GM18951 (cell line): Measurements from ENCODE around the gene UBASH3A.

Experiments used
- POLR2A ChIP-seq: IDR thresholded peaks from 4 replicates; pipeline ENCODE4 v1.6.1; 2011; ENCODE audit warnings: mild to moderate bottlenecking; ENCODE audit not compliant: insufficient read length, insufficient read depth; ENCODE audit errors: extremely low read depth
- in situ Hi-C: fragments of 300-500 bp; cut with MboI; formaldehyde crosslinking; loops from one replicate; pipeline ENCODE4 v1.12.0; 2022; ENCODE audit warnings: low sequenced_read_pairs, mixed read lengths, inconsistent platforms; ENCODE audit not compliant: unreplicated experiment

Gene UBASH3A

DNA sequence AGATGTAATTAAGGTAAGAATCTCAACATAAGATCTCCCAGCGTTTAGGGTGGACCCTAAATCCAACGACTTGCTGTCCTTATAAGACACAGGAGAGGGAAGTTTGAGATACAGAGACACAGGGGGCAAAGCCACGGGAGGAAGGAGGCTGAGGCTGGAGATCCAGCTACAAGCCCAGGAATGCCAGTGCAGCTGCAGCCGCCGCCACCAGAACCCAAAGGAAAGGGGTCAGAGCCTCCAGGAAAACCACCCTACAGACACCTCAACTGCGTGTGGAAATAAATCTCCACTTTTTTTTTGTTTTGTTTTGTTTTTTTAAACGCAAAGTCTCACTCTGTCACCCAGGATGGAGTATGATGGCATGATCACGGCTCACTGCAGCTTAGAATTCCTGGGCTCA, 25.3 kb upstream of the UBASH3A start:
- TF ChIP-seq POLR2A: no peak
- in situ Hi-C loops: no loop called here

DNA sequence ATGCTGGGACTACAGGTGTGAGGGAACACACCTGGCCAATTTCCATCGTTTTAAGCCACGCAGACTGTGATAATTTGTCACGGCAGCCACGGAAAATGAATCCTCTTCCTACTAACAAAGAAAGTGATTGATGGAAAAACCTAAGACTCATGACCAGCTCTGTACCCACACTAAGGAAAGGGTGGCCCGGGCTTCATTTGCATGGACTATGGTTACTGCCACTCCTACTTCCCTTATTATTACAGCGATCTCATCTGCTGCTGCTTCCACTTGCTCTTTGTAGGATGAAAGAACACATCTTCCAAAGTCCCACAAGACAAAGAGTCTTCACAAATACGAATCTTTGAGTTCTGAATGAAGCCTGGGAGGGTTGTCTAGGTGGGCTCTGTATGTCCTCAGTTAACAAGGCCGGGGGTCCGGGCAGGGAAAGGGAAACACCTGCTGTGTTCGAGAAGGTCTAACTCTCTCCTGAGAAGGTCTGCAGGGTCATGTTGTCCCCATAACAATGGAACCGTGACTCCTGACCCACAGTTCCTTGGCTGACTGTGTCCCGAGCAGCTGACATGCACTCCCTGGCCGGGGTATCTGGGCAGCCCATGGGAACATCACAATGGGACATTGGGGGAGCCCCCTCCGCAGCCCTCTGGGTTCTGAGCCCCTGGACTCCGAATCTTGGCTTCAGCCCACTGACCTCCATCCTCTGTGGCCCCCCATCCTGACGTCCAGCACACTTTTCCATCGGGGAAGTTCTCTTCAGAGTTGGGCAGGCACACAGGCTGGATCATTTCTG, 24.1 kb upstream of the UBASH3A start:
- in situ Hi-C loops: no loop called here
- no peak for TF ChIP-seq POLR2A

DNA sequence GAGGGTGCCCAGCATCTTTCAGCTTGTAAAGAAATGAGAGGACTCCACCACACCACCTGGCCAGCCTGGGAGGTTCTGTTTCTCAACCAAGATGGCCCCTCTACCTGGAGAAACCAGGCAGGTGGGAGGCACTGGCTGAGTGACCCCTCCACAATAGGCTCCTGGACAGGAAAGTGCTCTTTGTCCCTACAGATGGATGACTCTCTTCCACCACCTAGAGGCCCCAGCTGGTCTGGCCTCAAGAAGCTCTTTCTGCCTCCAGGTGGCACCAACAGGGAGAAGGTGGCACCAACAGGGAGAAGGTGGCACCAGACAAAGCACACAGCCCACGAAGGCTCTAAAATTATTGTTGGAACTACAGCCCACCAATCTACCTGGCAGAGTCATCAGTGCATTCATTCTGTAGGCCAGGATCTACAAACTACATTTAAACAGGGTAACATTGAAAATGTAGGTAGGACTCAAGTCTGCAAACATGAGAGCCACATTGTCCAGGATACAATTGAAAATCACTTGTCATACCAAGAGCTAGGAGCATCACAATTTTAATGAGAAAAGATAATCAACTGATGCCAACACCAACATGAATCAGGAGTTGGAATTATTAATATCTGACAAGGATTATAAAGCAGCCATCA, 22.2 kb upstream of the UBASH3A start:
- TF ChIP-seq POLR2A: no peak
- in situ Hi-C loops: no loop called here

DNA sequence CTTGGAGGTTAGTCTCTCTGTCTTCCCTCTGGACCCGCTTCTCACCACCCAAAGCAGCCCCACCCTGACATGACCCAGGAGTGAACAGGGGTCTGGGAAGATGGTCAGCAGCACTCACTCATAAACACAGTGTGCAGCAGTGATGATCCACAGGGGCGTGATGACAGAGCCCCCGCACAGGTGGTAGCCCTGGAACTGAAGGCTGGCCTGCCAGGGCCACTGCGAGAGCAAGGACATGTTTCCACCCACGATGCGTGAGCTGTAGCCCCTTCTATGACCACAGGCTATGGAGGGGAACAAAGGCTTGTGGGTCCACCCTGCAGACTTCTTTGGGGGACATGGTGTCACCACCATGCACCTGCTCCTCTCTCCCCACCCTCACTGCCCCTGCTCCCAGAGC, 20.8 kb upstream of the UBASH3A start:
- no peak for TF ChIP-seq POLR2A
- in situ Hi-C loops: no loop called here

DNA sequence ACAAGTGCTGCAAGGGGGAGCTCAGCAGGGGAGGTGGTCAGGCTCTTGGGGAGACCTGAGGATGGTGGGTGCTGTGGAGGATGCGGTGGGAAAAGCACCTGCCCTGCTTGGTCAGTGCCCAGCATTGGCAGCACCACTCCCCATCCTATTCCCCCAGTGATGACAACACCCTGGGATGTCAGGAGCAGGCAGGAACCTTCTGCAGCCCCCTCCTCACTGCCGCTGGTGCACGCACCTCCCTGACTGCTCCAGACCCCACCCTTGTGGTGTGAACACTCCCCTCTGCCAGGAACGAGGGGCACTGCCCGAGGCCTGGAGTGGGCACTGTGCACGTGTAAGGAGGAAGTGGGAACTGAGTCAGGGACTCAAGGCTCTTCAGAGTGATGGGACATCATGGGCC, 20.4 kb upstream of the UBASH3A start:
- no peak for TF ChIP-seq POLR2A
- in situ Hi-C loops: no loop called here

DNA sequence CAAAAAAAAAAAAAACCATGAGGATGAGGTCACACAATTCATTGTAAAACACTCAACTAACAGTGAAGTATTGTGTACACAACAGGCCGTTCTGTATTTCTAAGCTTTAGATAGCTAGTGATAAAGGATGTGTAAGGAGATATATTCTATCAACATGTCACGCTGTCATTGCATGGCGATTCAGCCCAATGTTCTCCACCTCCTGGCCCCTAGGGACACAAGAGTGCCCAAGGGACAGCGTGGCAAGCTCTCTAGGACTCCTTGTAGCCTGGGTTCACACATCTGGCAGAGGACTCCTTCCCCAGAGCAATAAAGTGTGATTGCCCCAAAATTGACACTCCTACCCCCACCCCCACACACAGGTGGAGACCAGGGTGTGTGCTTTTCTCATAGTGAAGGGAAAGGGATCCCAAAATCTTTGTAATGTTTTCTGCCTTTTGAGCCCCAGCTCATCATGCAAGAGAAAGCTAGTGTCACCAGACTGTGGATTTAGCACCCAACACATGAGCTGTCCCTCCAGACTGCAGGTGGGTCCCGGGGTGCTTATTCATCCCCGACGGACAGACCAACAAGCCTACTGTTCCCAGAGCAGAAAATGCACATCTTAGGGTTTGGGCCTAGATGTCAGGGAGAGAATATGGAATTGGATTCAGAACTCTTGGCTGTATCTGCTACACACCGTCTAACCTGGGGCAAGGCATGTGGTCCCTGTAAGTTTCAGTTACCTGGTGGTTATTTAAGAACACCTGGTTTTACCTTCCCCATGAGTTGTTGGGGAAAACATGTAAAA, 19.4 kb upstream of the UBASH3A start:
- in situ Hi-C loops: no loop called here
- TF ChIP-seq POLR2A: no peak

DNA sequence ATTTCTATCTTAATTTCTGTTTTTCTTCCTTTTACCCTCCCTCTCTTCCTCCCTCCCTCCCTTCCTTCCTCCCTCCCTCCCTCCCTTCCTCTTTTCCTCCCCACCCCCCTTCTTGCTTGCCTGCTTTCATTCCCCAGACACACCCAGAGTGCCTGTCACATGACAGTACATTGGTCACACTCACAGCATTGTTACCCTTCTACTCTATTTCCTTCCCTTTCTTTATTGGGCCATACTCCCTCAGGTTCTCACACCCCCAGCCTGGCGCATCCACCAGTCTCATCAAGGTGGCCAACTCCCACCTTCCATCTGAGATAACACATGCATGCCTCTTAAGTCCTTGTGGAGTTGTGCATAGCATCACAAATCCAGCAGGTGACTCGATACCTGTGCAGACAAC, 18.7 kb upstream of the UBASH3A start:
- in situ Hi-C loops: no loop called here
- TF ChIP-seq POLR2A: no peak

DNA sequence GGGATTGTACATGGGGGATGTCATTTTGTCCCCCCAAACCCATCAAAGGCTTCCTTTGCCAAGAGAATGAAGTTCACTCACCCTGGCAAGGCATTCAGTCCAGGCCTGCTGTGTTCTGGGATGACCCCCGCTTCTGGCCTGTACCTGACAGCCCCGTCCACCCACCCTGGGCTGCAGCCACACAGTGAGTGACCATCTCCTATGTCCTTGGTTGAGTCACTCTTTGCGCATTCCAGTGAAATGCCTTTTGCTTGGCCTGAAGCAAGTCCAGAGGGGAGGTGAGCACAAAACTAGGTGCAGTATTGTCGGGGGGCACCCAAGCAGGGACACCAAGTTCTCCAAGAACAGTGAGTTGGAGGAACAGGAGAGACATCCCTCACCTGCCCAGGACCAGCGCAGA, 18.1 kb upstream of the UBASH3A start:
- in situ Hi-C loops: no loop called here
- no peak for TF ChIP-seq POLR2A

DNA sequence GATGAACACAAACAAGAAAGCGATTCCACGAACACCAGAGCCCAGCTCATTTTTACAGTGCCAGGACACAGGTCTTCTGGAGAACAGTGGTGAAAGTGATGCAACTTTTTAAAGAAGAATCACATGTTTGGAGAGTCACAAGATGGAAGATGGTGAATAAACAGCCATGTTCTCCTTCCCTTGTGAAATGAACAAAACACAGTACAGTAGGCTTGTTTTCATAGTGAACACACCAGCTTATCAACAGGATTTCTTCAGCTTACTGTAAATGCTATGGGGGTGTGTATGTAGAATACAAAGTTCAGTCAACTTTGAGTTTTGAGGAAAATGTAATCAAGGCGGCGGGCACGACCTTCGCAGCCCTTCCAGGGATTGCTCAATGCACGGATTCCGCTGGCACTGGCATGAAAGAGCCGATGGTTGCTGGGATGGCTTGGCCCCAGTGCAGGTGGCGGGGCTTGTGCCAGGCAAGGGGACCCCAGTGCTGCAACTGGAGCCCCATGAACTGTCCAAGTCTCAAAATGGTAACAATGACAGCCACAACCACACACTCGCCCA, 17.6 kb upstream of the UBASH3A start:
- in situ Hi-C loops: no loop called here
- no peak for TF ChIP-seq POLR2A

DNA sequence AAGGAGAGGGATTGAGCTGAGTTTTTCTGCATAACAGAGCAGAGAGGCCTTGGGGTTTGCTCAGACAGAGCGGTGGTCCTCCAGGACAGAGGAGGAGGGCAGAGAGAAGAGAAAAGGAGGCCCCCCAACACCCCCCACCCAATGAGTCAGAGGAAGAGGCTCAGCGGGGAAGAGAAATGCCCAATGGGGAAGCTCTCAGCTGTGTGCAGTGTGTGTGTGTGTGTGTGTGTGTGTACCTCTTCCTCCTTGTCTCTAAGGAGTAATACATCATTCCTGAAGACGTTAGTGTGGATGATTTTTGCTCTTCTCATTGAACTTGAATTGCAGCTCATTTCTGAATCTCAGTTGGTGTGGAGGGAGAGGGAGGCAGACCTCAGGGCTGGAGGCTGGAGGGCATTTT, 16.5 kb upstream of the UBASH3A start:
- no peak for TF ChIP-seq POLR2A
- in situ Hi-C loops: no loop called here

DNA sequence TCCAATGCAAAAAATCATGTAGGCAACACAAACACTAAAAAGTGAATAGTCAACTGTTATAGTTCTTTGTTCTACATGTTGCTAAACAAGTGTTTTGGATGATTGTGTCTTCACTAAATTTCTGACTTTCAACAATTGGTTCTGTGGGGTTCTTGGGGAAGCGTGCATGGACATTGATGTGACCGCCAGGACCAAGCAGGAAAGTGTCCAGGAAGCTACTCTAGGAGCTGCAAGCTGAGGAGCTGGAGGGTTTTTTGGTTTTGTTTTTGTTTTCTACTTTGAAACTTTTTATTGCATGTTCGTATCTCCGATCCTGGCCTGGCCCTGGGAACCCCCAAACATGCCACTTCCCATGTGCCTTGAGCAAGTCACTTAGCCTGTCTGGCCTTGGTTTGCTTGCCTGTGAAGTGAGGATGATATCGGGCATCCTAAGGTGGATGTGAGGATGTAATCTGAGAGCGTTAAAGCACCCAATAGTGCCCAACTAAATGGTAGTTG, 15.8 kb upstream of the UBASH3A start:
- TF ChIP-seq POLR2A: no peak
- in situ Hi-C loops: no loop called here

DNA sequence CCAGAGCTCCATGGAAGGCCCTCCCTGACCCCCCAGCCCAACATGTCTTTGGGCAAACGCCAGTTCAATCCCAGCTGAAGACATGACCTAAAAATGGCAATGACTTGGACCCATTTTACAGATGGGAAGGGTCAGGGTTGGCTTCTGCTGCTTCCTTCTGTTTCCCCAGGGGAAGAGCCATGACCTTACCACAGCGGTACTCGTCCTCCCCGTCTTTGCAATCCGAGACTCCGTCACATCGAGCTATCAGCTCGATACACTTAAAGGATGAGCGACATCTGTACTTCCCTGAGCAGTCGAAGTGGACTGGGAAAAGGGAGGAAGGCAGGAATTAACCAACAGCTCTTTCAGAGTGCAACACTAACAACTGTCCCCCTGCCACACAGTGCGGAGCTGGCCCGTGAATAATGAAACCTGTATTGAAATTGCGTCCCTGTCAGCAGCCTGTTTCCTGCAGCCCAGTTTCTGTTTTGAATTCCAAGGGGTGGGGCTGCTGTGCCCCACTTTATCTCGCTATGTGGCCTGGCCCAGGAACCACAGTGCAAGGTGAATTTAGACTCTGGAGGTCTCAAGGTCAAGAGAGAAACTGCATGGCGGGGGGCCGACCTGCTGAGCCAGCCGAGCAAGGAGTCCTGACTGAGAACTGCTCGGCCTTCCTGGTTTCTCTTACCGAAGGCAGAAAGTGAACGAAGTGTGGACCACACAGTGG, 14.8 kb upstream of the UBASH3A start:
- in situ Hi-C loops: no loop called here
- TF ChIP-seq POLR2A: no peak

DNA sequence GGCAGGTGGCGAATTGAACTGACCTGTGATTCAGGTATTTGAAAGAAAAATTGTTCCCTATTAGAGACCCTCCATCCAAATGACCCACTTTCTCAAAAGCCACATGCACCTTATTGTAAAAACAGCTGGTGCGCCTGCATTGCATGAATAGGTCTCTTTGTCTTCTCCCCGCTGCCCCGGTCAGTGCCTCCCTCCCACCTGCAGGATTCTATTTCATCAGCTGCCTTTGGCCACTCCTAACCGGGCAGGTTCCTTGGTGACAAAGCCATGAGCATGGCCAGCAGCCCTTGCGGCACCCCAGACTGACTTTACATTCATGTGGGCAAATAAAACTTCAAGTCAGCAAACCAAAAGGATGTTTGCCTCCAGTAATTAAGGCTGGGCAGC, 14.3 kb upstream of the UBASH3A start:
- TF ChIP-seq POLR2A: no peak
- in situ Hi-C loops: no loop called here
